Testis (tissue), 2 donors: ENCODE data around the gene ZMYND10.

Source experiments
- POLR2A ChIP-seq: fragments of 450-650 bp; IDR thresholded peaks from one replicate; pipeline ENCODE4 v1.6.1; 2017; ENCODE audit warnings: antibody characterized with exemption, mild to moderate bottlenecking, moderate library complexity
- TF ChIP-seq, protein P1 (sequence below), 3 experiments: fragments of 450-650 bp in 2 of 3; fragments of 200-600 bp in 1 of 3; sonication (generic) in 1 of 3; IDR thresholded peaks; one replicate each; pipeline ENCODE4 v1.5.1; 2016 to 2019; ENCODE audit warnings: antibody characterized with exemption in 3 of 3, mild to moderate bottlenecking in 2 of 3, moderate library complexity in 1 of 3

DNA sequence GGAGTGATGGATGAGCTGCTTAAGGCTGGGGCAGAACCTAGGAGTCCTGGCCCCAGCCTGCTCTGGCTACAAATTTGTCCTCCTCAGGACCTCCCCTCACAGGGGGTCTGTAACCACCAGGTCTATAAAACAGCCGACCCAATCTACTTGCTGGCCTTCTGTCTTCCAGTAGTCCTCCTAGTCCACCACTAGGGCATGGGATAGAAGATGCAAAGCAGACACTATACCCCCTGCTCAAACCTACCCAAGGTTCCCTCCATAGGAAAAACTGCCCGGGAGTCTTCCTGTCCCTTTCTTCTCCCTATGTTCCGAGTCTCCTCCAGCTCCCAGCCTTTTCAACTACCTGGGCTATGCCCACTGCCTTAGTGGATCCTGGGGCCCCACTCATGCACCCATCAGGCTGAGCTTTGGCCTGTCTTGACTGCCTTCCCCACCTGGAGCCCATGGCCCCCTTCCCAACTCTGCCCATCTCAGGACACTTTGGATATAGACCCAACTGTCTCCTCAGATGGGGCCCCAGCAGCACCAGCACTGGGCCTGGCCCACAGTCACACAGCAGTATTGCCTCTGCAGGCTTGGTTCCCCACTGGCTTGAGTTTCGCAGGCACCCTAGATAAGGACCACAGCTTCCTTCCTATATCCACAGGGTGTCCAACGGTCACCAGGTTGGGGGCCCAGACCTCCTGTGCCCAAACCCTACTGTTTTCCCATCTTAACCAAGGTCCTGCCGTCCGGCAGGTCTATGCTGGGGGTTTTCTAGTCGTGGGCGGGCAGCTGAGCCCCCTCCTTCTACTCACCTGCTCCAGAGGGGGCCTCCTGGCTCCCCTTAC lies 47.4 kb downstream of the ZMYND10 start:
- no peak for TF ChIP-seq POLR2A
- TF ChIP-seq, protein P1, sequence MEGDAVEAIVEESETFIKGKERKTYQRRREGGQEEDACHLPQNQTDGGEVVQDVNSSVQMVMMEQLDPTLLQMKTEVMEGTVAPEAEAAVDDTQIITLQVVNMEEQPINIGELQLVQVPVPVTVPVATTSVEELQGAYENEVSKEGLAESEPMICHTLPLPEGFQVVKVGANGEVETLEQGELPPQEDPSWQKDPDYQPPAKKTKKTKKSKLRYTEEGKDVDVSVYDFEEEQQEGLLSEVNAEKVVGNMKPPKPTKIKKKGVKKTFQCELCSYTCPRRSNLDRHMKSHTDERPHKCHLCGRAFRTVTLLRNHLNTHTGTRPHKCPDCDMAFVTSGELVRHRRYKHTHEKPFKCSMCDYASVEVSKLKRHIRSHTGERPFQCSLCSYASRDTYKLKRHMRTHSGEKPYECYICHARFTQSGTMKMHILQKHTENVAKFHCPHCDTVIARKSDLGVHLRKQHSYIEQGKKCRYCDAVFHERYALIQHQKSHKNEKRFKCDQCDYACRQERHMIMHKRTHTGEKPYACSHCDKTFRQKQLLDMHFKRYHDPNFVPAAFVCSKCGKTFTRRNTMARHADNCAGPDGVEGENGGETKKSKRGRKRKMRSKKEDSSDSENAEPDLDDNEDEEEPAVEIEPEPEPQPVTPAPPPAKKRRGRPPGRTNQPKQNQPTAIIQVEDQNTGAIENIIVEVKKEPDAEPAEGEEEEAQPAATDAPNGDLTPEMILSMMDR (IDR thresholded peaks at IDR 0.05): peak in 2 of 3 experiments; percentile 12 to 20
